ENCODE measurements around the gene FLT1.

The FLT1 gene

DNA sequence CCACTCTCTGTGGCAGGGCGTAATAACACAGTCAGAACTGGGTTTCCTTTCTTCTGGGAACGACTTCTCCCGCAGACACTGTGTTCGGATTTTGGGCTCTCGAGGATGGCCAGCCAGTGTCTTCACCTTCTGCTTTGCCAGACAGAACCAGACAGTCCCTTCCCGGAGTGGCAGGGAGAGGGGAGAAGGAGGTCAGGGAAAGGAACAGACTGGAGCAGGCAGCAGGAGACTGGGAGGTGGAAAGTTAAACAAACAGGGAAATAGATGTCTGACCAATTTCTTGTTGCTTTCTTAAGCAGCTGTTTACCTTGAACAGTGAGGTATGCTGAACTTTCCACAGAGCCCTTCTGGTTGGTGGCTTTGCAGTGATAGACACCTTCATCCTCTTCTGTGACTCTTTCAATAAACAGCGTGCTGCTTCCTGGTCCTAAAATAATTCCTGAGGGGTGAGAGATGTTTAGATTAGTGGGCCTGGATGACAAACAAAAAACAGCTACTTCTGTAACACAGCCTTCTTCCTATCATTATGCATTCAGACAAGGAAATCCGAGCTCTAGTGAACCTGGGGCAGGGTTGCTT lies 137.6 kb downstream of the FLT1 start:
- TF ChIP-seq, protein P1, sequence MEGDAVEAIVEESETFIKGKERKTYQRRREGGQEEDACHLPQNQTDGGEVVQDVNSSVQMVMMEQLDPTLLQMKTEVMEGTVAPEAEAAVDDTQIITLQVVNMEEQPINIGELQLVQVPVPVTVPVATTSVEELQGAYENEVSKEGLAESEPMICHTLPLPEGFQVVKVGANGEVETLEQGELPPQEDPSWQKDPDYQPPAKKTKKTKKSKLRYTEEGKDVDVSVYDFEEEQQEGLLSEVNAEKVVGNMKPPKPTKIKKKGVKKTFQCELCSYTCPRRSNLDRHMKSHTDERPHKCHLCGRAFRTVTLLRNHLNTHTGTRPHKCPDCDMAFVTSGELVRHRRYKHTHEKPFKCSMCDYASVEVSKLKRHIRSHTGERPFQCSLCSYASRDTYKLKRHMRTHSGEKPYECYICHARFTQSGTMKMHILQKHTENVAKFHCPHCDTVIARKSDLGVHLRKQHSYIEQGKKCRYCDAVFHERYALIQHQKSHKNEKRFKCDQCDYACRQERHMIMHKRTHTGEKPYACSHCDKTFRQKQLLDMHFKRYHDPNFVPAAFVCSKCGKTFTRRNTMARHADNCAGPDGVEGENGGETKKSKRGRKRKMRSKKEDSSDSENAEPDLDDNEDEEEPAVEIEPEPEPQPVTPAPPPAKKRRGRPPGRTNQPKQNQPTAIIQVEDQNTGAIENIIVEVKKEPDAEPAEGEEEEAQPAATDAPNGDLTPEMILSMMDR (conservative IDR thresholded peaks at IDR 0.05; ENCODE audit: low read depth, low read length), result no peak
- H3K4me3 ChIP-seq (ENCODE audit: low read length), result no peak overlapping the region
- DNase-seq (ENCODE audit: low read depth), result no peak

DNA sequence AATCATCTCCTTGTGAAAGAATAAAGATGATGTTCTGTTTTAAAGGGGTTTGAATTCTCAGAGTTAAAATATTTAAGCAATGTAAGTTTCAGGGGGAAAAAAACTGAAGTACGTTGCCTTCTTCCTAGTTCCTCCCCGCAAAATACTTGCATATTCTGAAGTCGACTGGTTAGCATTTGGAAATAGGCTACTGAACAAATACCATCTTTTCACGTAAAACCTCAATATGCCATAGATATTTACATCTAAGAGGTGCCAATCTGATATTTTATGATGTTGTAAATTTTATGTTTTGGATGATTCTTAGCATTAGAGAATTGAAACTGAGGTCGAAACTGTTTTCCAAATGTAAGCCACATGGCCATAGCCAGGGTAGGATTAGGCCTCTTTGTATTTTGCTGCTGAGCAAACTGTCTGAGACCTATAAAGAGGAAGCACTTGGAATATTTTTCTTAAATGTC lies 138.3 kb downstream of the FLT1 start:
- DNase-seq (ENCODE audit: low read depth), result no peak
- H3K4me3 ChIP-seq (ENCODE audit: low read length), result no peak overlapping the region
- TF ChIP-seq, protein P1 (conservative IDR thresholded peaks at IDR 0.05; ENCODE audit: low read depth, low read length), result no peak

DNA sequence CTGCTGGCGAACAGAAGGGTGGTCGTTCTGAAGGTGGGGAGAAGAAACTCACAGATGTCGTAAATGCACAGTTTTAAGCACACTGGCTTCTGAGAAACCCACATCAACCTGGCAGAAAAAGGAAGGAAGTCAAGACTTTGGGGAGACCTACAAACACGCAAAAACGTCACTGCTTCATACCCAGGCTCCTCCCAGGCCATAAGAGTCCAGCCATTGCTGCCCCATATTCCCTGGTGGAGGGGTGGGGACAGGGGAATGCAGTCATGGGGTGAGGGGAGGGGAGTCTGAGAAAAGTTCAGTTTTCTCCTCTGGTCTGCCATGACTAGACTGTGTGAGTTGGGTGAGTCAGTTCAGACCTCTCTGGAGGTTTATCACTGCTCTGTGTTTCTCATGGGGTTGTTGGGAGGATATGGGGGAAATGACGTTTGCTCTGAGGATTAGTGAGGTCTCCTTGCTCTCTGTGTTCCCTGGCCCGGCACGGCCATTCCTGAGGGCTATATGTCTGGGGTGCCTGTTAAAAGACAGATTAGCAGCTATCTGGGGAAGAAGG lies 139.0 kb downstream of the FLT1 start:
- peak; percentile 57 for DNase-seq (ENCODE audit: low read depth)
- no peak overlapping the region for H3K4me3 ChIP-seq (ENCODE audit: low read length)
- TF ChIP-seq, protein P1 (conservative IDR thresholded peaks at IDR 0.05; ENCODE audit: low read depth, low read length), result no peak

DNA sequence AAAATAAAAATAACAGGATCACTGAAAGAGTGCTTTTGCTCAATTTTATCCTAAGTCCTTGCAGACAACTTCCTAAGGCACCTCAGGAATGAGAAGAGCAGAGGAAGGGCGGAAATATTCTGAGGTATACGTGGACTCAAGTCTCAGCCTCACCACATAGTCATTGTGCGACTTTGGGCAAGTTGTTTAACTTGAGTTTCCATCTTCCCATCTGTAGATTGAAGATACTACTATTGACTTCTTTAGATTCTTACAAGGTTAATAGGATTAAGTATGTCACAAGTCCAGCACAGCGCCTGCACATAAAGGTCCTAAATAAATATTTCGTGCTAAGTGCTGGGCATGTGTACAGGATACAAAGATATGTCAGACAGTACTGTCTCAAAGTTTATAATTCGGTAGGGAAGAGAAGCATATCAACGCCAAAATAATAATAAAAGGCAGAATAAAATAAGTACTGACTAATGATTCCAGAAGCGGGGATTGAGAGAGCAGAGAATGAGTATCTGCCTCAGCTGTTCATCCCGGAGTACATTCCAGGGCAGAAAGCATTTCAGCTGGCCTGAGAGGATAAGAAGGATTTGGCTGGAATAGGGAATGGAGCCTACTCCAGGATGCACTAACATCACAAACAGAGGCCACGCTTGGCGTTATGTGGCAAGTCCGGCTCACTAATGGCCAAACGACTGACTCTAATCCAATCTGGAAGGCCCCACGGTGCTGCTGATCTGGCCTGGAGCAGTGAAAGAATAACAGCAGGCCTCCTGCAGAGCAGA lies 139.7 kb downstream of the FLT1 start:
- TF ChIP-seq, protein P1 (conservative IDR thresholded peaks at IDR 0.05; ENCODE audit: low read depth, low read length), result no peak
- no peak overlapping the region for H3K4me3 ChIP-seq (ENCODE audit: low read length)
- no peak for DNase-seq (ENCODE audit: low read depth)

DNA sequence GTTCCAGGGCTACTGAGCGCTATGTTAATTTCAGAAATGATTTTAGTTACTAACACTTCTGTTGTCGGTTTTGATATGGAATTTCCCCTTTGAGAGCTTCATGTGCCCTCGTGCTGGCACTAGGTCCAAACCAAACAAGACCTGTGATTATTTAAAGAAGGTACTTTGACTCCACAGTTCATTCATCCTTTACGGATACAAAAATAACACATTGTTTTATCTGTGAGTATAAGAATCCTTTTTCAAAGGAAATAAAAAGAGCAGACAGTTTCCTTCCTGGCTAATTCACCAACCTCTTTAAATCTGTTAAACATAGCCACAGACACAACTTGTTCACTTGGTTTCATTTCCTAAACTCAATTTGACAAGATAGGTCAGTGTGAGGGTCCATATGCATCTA lies 141.2 kb downstream of the FLT1 start:
- DNase-seq (ENCODE audit: low read depth), result no peak
- no peak overlapping the region for H3K4me3 ChIP-seq (ENCODE audit: low read length)
- TF ChIP-seq, protein P1 (conservative IDR thresholded peaks at IDR 0.05; ENCODE audit: low read depth, low read length), result no peak

DNA sequence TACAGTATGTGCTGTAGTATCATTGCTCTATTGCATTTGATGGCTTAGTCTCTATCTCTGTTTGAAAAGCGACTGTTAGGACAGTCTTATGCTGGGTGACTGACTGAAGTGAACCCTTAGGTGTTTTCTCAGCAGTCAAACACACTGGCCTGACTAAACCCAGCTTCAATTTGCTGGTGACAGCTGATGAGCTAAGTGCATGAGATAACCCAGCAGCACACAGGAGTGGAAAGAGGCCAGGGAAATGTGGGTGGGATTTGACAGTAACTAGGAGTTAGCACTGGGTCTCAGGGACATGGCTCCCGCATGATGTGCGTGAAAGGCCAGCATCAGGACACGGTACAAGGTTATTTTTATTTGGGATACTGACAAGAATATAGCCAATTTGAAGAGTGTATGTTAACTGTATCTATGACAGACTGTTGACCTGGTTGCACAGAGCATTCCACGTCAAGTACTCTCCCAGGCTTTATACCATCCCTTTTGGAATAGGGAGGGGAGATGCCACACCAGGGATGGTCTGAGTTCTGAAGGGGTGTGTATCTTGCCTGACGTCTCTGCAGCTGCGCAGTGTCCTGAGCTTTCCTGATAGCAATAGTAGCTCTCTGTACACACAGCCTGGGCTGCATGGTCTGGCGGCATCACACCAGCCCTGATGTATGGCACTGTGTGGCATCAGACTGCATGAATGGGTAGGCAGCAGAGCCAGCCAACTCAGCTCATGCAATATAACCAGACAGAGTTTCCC lies 144.8 kb downstream of the FLT1 start:
- TF ChIP-seq, protein P1 (conservative IDR thresholded peaks at IDR 0.05; ENCODE audit: low read depth, low read length), result no peak
- H3K4me3 ChIP-seq (ENCODE audit: low read length), result no peak overlapping the region
- DNase-seq (ENCODE audit: low read depth), result no peak
